ENCODE data around the gene WDR86.

Gene WDR86

DNA sequence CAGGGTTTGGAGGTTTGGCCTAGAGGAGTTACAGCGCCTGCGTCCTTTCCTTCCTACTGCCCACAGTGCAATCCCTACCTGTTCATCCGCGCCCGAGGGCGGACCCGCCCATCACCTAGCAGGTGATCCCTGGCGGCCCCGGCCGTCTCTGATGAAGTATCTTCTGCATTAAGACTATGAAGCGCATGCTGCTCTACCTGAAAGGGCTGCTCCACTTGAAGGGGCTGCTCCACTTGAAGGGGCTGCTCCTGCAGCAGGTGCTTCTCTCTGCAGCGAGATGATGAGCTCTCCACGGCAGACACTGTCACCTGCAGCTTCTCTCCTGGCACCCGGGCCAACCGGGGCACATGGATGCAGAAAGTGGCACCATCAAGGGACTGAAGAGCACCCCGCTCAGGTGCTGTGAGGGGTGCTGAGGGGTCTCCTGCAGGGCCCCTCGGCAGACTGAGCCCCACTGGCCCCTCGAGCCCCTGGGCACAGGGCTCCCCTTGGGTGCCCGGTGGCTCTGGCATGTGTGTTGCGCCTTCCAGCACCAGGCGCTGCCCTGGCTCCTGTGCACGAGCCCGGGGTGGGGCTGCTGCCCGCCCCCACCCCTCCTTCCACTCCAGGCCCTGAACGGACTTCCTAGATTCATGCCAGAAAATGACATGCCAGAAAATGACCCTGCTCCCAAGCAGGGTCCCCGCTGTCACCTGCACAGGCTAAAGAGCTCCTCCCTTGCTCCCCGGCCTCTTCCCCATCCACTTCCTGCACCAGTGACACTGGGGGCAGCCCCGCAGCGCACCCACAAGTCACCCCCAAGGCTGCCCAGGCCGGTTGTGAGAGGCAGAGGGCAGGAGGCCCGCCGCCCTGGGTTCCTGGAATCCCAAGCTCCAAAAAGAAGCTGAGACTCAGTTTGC lies 29.4 kb downstream of the WDR86 start:
- no peak overlapping the region for H2AFZ ChIP-seq (ENCODE audit: low read depth, low read length)
- peaks cover 32 to 46% of the 10 kb centered on the region in 2 experiments for H3K36me3 ChIP-seq (ENCODE audit: control insufficient read depth in 1 of 2, insufficient read depth in 2 of 2, low read depth in 1 of 2, low read length in 2 of 2)
- no peak overlapping the region for H3K18ac ChIP-seq (ENCODE audit: low read depth in 1 of 2, low read length in 2 of 2)
- no peak overlapping the region for H2BK5ac ChIP-seq (ENCODE audit: low read depth, low read length, poor library complexity, severe bottlenecking)
- no peak overlapping the region for H4K8ac ChIP-seq (ENCODE audit: low read length)
- no peaks in the 10 kb centered on the region for H3K79me1 ChIP-seq (replicated peaks; ENCODE audit: low read length, poor library complexity, severe bottlenecking)
- no peak overlapping the region for H2BK120ac ChIP-seq (ENCODE audit: low read depth, low read length)
- no peak overlapping the region for H3K4ac ChIP-seq (ENCODE audit: low read depth in 1 of 2, low read length in 2 of 2)
- H3K27me3 ChIP-seq (ENCODE audit: control insufficient read depth in 1 of 2, insufficient read depth in 1 of 2, low read length in 2 of 2): peaks cover 41 to 42% of the 10 kb centered on the region in 2 experiments
- no peak overlapping the region for H2BK15ac ChIP-seq (ENCODE audit: low read depth, poor library complexity, severe bottlenecking)
- no peak overlapping the region for H4K91ac ChIP-seq (ENCODE audit: low read length)
- no peak overlapping the region for H2AK5ac ChIP-seq (ENCODE audit: low read length, severe bottlenecking)
- H3K4me2 ChIP-seq (ENCODE audit: low read length, poor library complexity, severe bottlenecking): no peak overlapping the region
- no peak overlapping the region for H3K4me3 ChIP-seq (ENCODE audit: insufficient read depth in 1 of 2, low read depth in 1 of 2, low read length in 2 of 2)
- H3K27ac ChIP-seq (ENCODE audit: low read length, poor library complexity, severe bottlenecking): no peak overlapping the region
- no peak overlapping the region for H3K9ac ChIP-seq (ENCODE audit: low read length)
- no peak for DNase-seq
- H3K23ac ChIP-seq (ENCODE audit: low read length in 2 of 2): no peak overlapping the region
- WGBS: 91% methylated on average over 32 of the region's 32 CpGs
- H3K9me3 ChIP-seq (ENCODE audit: control insufficient read depth, low read length): peaks cover 5% of the 10 kb centered on the region
- no peak overlapping the region for H2BK12ac ChIP-seq (ENCODE audit: low read length in 2 of 2)
- H3K4me1 ChIP-seq (ENCODE audit: control insufficient read depth, insufficient read depth, low read depth, low read length): peaks cover 9% of the 10 kb centered on the region
- no peak overlapping the region for H3K14ac ChIP-seq (ENCODE audit: low read length in 2 of 2)

DNA sequence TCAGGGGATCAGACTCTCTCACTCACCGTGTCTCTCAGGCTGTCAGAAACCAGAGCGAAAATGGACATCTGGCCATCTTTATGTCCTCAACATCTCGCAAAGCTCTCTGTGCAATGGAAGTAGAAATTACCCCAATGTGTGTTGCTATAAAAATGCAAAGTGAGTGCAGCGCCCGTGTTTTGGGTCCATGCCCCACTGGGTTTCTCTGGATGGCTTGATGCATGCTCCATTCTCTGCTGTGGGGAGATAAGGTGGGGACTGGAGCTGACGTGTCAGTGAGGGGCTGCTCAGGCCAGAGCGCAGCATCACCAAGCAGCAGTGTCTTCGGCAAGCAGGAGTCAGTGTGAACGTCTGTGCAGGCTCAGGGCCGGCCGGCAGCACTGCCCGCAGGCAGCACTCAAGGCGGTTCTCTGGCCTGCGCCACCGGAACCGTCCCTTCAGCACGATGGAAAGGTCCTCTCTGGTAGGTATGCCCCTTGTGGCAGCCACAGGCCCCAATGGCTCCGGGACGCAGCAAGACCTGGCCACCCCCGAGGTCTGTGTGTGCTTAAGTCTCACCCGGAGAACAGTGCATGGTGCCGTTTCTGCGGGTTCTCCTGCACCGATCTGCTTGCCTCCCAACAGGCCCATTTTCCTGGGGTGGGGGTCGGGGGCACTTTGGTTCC lies 30.2 kb downstream of the WDR86 start:
- H3K79me1 ChIP-seq (replicated peaks; ENCODE audit: low read length, poor library complexity, severe bottlenecking): no peaks in the 10 kb centered on the region
- no peak overlapping the region for H4K8ac ChIP-seq (ENCODE audit: low read length)
- H3K27ac ChIP-seq (ENCODE audit: low read length, poor library complexity, severe bottlenecking): no peak overlapping the region
- H2BK5ac ChIP-seq (ENCODE audit: low read depth, low read length, poor library complexity, severe bottlenecking): no peak overlapping the region
- peaks cover 5% of the 10 kb centered on the region for H3K9me3 ChIP-seq (ENCODE audit: control insufficient read depth, low read length)
- no peak overlapping the region for H3K4me2 ChIP-seq (ENCODE audit: low read length, poor library complexity, severe bottlenecking)
- H3K18ac ChIP-seq (ENCODE audit: low read depth in 1 of 2, low read length in 2 of 2): no peak overlapping the region
- peaks cover 9% of the 10 kb centered on the region for H3K4me1 ChIP-seq (ENCODE audit: control insufficient read depth, insufficient read depth, low read depth, low read length)
- no peak overlapping the region for H3K23ac ChIP-seq (ENCODE audit: low read length in 2 of 2)
- H2AK5ac ChIP-seq (ENCODE audit: low read length, severe bottlenecking): no peak overlapping the region
- H2BK120ac ChIP-seq (ENCODE audit: low read depth, low read length): no peak overlapping the region
- no peak overlapping the region for H3K14ac ChIP-seq (ENCODE audit: low read length in 2 of 2)
- H3K4me3 ChIP-seq (ENCODE audit: insufficient read depth in 1 of 2, low read depth in 1 of 2, low read length in 2 of 2): no peak overlapping the region
- no peak overlapping the region for H4K91ac ChIP-seq (ENCODE audit: low read length)
- DNase-seq: no peak
- no peak overlapping the region for H2BK12ac ChIP-seq (ENCODE audit: low read length in 2 of 2)
- H3K36me3 ChIP-seq (ENCODE audit: control insufficient read depth in 1 of 2, insufficient read depth in 2 of 2, low read depth in 1 of 2, low read length in 2 of 2): peaks cover 37 to 50% of the 10 kb centered on the region in 2 experiments
- no peak overlapping the region for H2BK15ac ChIP-seq (ENCODE audit: low read depth, poor library complexity, severe bottlenecking)
- no peak overlapping the region for H2AFZ ChIP-seq (ENCODE audit: low read depth, low read length)
- peaks cover 33 to 35% of the 10 kb centered on the region in 2 experiments for H3K27me3 ChIP-seq (ENCODE audit: control insufficient read depth in 1 of 2, insufficient read depth in 1 of 2, low read length in 2 of 2)
- no peak overlapping the region for H3K9ac ChIP-seq (ENCODE audit: low read length)
- H3K4ac ChIP-seq (ENCODE audit: low read depth in 1 of 2, low read length in 2 of 2): no peak overlapping the region
- 89% methylated on average over 25 of the region's 25 CpGs for WGBS

DNA sequence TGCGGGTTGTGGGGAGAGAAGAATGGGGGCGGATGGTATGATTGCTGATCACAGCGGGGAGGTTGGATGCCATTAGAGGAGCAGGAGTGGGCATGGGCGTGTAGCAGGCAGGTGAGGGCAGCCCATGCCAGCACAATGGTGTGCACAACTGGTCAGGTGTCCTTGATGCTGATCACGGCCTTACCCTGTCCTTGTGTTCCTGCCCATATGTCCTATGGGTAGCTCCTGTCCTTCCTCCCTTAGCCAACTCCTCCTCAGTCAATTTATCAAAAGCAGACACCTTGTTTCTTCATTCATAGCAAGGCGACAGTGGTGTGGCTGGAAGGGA lies 30.7 kb downstream of the WDR86 start:
- no peak overlapping the region for H3K14ac ChIP-seq (ENCODE audit: low read length in 2 of 2)
- peaks cover 9% of the 10 kb centered on the region for H3K4me1 ChIP-seq (ENCODE audit: control insufficient read depth, insufficient read depth, low read depth, low read length)
- H3K36me3 ChIP-seq (ENCODE audit: control insufficient read depth in 1 of 2, insufficient read depth in 2 of 2, low read depth in 1 of 2, low read length in 2 of 2): peaks cover 42 to 55% of the 10 kb centered on the region in 2 experiments
- no peaks in the 10 kb centered on the region for H3K79me1 ChIP-seq (replicated peaks; ENCODE audit: low read length, poor library complexity, severe bottlenecking)
- H3K9ac ChIP-seq (ENCODE audit: low read length): no peak overlapping the region
- H3K23ac ChIP-seq (ENCODE audit: low read length in 2 of 2): no peak overlapping the region
- no peak overlapping the region for H4K8ac ChIP-seq (ENCODE audit: low read length)
- H3K4me2 ChIP-seq (ENCODE audit: low read length, poor library complexity, severe bottlenecking): no peak overlapping the region
- DNase-seq: no peak
- H2BK5ac ChIP-seq (ENCODE audit: low read depth, low read length, poor library complexity, severe bottlenecking): no peak overlapping the region
- H2AFZ ChIP-seq (ENCODE audit: low read depth, low read length): no peak overlapping the region
- H2BK12ac ChIP-seq (ENCODE audit: low read length in 2 of 2): no peak overlapping the region
- H2AK5ac ChIP-seq (ENCODE audit: low read length, severe bottlenecking): no peak overlapping the region
- no peak overlapping the region for H3K18ac ChIP-seq (ENCODE audit: low read depth in 1 of 2, low read length in 2 of 2)
- H2BK120ac ChIP-seq (ENCODE audit: low read depth, low read length): no peak overlapping the region
- H3K4ac ChIP-seq (ENCODE audit: low read depth in 1 of 2, low read length in 2 of 2): no peak overlapping the region
- H3K27ac ChIP-seq (ENCODE audit: low read length, poor library complexity, severe bottlenecking): no peak overlapping the region
- H3K9me3 ChIP-seq (ENCODE audit: control insufficient read depth, low read length): no peaks in the 10 kb centered on the region
- no peak overlapping the region for H4K91ac ChIP-seq (ENCODE audit: low read length)
- H3K27me3 ChIP-seq (ENCODE audit: control insufficient read depth in 1 of 2, insufficient read depth in 1 of 2, low read length in 2 of 2): peaks cover 28 to 30% of the 10 kb centered on the region in 2 experiments
- WGBS: 93% methylated on average over 6 of the region's 6 CpGs
- no peak overlapping the region for H2BK15ac ChIP-seq (ENCODE audit: low read depth, poor library complexity, severe bottlenecking)
- H3K4me3 ChIP-seq (ENCODE audit: insufficient read depth in 1 of 2, low read depth in 1 of 2, low read length in 2 of 2): no peak overlapping the region

DNA sequence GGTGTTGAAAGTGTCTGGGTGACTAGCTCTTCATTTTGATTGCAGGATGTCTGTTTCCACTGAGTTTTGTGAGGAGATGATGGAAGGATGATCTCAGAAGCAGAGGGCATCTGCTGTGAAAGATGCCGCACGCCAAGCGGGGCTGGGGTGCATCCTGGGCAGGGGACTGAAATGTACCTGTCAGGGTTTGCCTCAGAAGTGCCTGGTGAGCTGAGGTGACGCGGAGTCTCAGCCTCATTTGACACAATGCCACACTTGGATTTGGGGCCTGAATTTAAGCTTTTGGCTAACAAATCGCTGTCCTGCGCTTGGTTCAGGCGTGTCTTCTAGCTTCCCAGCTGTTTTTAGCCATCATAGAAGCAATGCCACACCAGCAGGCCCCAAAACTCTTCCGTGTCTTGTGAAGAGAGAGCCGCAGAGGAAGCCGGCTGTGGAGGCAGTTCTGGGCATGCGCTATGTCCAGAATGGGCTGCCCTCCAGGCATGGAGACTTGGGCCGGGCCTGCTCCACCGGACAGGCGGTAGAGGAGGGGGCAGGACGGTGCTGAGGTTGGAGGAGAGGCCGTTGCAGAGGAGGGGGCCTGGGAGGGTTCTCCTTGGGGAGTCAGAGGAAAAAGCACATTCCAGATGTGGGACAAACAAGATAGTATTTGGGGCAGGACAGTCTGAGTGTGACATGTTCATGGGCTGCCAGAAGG lies 31.2 kb downstream of the WDR86 start:
- no peak overlapping the region for H3K27ac ChIP-seq (ENCODE audit: low read length, poor library complexity, severe bottlenecking)
- no peak for DNase-seq
- H3K36me3 ChIP-seq (ENCODE audit: control insufficient read depth in 1 of 2, insufficient read depth in 2 of 2, low read depth in 1 of 2, low read length in 2 of 2): peaks cover 47 to 60% of the 10 kb centered on the region in 2 experiments
- H2BK5ac ChIP-seq (ENCODE audit: low read depth, low read length, poor library complexity, severe bottlenecking): no peak overlapping the region
- H3K9ac ChIP-seq (ENCODE audit: low read length): no peak overlapping the region
- H3K14ac ChIP-seq (ENCODE audit: low read length in 2 of 2): no peak overlapping the region
- H3K18ac ChIP-seq (ENCODE audit: low read depth in 1 of 2, low read length in 2 of 2): no peak overlapping the region
- H2AFZ ChIP-seq (ENCODE audit: low read depth, low read length): no peak overlapping the region
- H2BK120ac ChIP-seq (ENCODE audit: low read depth, low read length): no peak overlapping the region
- peaks cover 9% of the 10 kb centered on the region for H3K4me1 ChIP-seq (ENCODE audit: control insufficient read depth, insufficient read depth, low read depth, low read length)
- H3K4me3 ChIP-seq (ENCODE audit: insufficient read depth in 1 of 2, low read depth in 1 of 2, low read length in 2 of 2): no peak overlapping the region
- H3K23ac ChIP-seq (ENCODE audit: low read length in 2 of 2): no peak overlapping the region
- no peak overlapping the region for H3K4me2 ChIP-seq (ENCODE audit: low read length, poor library complexity, severe bottlenecking)
- peaks cover 1% of the 10 kb centered on the region for H3K79me1 ChIP-seq (replicated peaks; ENCODE audit: low read length, poor library complexity, severe bottlenecking)
- H3K9me3 ChIP-seq (ENCODE audit: control insufficient read depth, low read length): no peaks in the 10 kb centered on the region
- H2AK5ac ChIP-seq (ENCODE audit: low read length, severe bottlenecking): no peak overlapping the region
- peaks cover 23 to 24% of the 10 kb centered on the region in 2 experiments for H3K27me3 ChIP-seq (ENCODE audit: control insufficient read depth in 1 of 2, insufficient read depth in 1 of 2, low read length in 2 of 2)
- H2BK12ac ChIP-seq (ENCODE audit: low read length in 2 of 2): no peak overlapping the region
- no peak overlapping the region for H4K91ac ChIP-seq (ENCODE audit: low read length)
- H3K4ac ChIP-seq (ENCODE audit: low read depth in 1 of 2, low read length in 2 of 2): no peak overlapping the region
- H2BK15ac ChIP-seq (ENCODE audit: low read depth, poor library complexity, severe bottlenecking): no peak overlapping the region
- WGBS: 91% methylated on average over 17 of the region's 17 CpGs
- H4K8ac ChIP-seq (ENCODE audit: low read length): no peak overlapping the region

Data from mesenchymal stem cell (in vitro differentiated cells and primary cell).